GM18520 (cell line): Measurements from ENCODE around the gene CNTN5.

Experiments
- ATAC-seq: cut with Tn5 transposase; IDR thresholded peaks from one replicate; pipeline ENCODE4 v1.9.1; 2021; ENCODE audit not compliant: unreplicated experiment

Gene CNTN5

GRCh38 chr11:99371257-99371656, 350.5 kb downstream of the CNTN5 start:
- no peak for ATAC-seq

DNA sequence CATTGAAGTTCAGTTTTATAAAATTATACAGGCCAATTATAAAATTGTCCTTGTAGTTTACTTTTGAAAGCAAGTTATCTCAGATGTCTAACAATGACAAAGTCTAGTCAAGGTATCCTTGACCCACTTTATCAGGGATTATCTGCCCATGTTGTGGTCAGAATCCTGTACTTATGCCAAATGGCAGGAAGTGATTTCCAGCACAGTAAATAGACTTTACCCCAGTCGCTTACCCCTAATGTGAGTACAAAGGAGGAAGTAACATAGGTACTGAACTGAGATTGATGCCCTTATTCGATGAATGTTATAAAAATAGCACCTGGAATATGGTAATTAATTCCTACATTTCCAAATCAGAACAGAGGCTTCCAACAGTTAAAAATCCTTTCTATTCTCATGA, 355.7 kb downstream of the CNTN5 start:
- ATAC-seq, result no peak

DNA sequence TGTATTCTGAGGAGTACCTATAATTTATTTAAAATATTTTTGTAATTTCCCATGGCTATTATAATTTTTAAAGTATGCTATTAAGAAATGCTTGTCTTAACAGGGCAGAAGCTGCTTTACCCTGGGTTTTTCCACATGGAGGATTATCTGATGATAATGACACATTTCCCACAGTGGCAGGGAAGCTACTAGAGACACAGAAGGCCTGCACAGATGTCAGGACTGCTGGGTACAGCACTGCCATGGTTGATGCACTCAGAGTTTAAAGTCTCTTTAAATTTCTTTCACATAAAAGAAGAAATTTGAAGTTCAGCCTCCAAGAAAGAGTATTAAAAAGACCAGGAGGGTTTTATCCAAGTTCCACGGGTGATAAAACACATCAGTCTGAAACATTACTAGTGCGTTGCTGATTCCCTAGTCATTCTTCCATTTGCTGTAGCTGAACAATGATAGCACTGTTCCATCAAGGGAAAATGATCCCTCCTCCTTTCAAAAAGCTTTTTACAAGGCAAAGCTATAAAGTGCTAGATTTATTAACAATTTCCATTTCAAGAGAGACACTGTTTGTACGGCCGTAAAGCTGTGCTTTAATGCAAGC, 363.0 kb downstream of the CNTN5 start:
- no peak for ATAC-seq

GRCh38 chr11:99391245-99391644, 370.5 kb downstream of the CNTN5 start:
- ATAC-seq, result no peak

GRCh38 chr11:99406345-99406744, 385.6 kb downstream of the CNTN5 start:
- ATAC-seq, result no peak

- ATAC-seq, result no peak
Measured at GRCh38 chr11:99410636-99411035, 389.9 kb downstream of the CNTN5 start.

GRCh38 chr11:99418927-99419720, 398.4 kb downstream of the CNTN5 start:
- ATAC-seq, result no peak

DNA sequence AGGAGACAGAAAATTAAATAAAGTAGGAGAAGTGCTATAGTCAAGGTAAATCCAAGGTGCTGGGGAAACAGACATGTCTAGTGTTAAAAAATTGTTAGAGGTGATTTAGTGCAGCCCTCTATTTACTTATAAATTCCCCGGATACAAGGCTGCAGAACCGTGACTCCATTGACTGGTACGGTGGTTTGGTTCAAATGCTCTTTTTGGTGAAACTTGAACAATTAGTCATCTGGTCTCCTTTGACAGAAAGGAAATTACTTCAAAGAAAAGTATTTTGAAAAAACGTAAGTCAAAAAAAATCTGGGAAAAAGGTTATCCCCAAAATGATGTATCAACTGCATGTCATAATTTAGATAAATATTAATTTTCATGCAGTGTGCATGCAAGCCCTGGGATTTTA, 399.2 kb downstream of the CNTN5 start:
- ATAC-seq, result no peak

- ATAC-seq, result no peak
Measured at GRCh38 chr11:99422581-99423427, 402.1 kb downstream of the CNTN5 start.

- ATAC-seq, result no peak
Measured at GRCh38 chr11:99423428-99423983, 402.8 kb downstream of the CNTN5 start.

DNA sequence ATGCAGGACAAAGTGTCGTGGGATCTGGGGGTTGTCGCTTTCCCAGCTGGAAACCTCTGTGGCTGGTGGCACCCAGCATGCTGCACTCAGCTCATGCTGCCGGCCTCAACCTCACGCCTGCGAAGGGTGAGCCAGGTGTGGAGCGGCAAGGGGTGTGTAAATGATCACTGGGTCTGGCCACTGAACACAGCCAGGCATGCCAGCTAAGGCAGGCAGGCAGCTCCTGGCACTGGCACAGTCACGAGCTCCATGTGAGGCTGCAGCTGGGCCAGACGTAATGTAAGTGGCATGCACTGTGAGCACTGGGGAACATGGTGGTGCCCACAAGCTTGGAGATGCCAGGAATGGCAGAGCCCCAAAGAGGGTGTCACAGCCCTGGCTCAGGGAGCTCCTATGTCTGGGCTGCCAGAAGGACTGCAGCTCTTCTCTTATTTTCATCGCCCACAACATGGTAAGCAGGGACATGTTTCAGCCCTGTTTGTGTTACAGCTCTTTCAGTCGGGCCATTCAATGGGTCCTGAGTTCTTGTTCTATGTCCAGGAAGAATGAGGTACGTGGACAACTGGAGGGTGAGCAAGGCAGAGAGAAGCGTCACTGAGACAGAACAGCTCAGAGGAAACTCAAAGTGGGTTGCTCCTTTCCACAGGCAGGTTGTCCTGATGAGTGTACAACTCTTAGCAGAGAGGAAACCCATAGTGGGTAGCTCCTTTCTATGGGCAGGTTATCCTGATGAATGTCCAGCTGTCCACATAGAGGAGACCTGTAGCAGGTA, 403.8 kb downstream of the CNTN5 start:
- ATAC-seq, result no peak

DNA sequence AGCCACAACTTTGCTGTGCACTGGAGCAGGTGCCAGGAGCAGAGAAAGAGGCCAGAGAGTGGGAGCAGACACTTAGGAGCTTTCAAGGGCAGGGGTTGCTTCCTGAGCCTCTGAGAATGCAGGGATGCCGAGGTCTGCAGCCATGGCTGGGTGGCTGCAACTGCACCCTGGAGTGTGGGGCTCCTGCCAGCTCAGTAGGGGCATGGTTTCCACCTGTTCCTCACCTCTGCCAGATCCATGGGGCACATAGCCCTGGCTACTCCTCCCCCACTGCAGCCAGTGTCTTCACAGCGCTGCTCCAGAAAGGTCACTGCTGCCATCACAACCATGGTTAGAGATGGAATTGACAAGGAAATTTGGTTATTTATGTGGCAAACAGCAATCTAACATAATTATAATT, 404.8 kb downstream of the CNTN5 start:
- ATAC-seq, result no peak

GRCh38 chr11:99432677-99433076, 411.9 kb downstream of the CNTN5 start:
- ATAC-seq, result no peak

DNA sequence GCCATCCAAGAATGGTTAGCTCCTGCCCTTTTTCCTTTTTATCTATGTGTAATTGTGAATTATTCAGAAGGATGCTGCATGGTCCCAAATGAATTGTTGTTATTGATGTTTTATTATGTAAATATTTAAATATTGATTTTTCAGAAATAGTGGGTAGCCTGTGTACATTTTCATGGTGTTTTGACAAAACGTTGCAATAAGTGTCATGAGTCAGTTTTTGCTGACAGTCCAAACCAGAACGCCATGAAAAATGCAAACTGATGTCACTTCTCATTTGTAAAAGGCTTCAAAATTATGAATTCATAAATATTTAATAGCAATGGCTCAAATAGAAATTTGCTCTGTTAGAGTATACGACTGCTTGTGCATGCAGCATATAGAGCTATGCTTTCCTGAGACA, 422.5 kb downstream of the CNTN5 start:
- ATAC-seq, result no peak

GRCh38 chr11:99446400-99446799, 425.7 kb downstream of the CNTN5 start:
- no peak for ATAC-seq

DNA sequence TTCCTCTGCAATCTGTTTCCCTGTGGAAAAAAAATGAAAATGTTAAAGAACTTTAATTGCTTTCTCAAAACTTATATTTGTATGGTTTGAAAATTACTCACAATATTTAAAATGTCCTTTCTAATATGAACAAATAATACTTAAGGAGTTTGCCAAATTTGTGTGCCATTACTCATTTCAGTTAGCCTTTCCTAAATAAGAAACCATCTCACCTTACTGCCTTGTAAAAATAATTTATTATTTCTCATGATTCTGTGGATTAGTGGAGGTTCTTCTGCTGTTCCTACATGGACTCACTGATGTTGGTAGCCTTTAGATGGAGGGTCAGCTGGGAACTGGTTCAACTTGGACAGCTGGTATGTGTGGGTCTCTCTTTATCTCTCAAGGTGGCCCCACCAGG, 428.6 kb downstream of the CNTN5 start:
- no peak for ATAC-seq

- no peak for ATAC-seq
Measured at GRCh38 chr11:99452075-99452474, 431.3 kb downstream of the CNTN5 start.

DNA sequence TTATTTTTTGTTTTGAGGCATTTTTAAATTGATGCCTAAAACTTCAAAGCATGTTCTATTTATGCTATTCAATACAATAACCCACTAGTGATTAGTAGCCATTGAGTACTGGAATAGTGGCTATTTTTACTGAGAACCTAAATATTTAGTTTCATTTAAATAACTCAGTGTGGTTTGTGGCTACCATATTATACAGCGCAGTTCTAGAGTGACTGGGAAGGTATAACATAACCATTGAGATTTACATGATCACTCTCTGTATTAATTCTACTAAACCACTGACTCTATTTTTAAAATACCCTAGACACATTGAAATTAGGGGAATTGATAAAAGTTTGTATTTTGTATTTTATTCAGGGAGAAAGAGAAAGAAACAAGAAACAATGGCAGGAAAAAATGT, 441.2 kb downstream of the CNTN5 start:
- no peak for ATAC-seq

GRCh38 chr11:99464985-99465384, 444.2 kb downstream of the CNTN5 start:
- ATAC-seq, result no peak

DNA sequence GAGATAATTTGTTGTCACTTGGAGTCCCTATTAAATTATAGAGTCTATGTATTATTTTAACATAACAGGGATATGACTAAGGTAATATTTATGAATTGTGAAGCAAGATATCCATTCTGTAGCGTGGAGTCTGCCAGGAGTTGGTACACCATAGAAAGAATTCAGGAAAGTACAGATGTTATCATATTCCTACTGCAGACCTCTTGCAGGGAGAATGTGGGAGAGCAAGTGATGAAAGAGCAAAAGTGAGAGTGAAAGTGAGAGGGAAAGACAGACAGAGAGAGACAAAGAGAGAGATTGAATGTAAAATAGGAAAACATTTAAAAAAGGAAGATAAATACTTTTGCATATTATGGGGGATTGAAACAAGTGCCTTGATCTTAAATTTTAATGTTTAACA, 468.8 kb downstream of the CNTN5 start:
- ATAC-seq, result no peak

- no peak for ATAC-seq
Measured at GRCh38 chr11:99494065-99494464, 473.3 kb downstream of the CNTN5 start.
